Measurements from ENCODE around the gene COG5.

COG5 gene

DNA sequence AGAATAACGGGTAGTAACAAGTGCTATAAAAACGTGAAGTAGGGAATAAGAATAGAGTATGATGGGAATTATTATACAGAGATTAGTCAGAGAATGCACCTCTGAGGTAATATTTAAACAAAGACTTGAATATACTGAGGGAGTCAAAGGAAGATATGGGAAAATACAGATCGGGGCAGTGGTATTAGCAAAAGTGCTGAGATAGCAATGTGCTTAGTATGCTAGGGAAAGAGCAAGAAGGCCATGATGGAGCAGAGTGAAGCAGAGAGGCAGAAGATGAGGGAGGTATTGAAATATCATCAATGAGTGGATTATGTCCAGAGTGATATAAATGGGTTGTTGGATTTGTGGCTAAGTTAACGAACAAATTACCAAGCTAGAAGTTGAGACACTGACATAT, 190.4 kb downstream of the COG5 start:
- WGBS (ENCODE audit: extremely low coverage, insufficient coverage, insufficient read length) = no CpG with 5 or more reads among the region's 4 CpGs
- H2BK5ac ChIP-seq (ENCODE audit: low read depth, low read length, poor library complexity) = no peak overlapping the region
- H3K79me1 ChIP-seq (ENCODE audit: low read length) = no peaks in the 10 kb centered on the region
- H3K27me3 ChIP-seq (ENCODE audit: insufficient read depth, low read length) = no peaks in the 10 kb centered on the region
- no peak overlapping the region for H3K14ac ChIP-seq (ENCODE audit: low read length)
- no peak overlapping the region for H2BK12ac ChIP-seq (ENCODE audit: low read length)
- no peak overlapping the region for H2BK120ac ChIP-seq (ENCODE audit: insufficient read depth, low read length, poor library complexity)
- no peak overlapping the region for H2AFZ ChIP-seq (ENCODE audit: insufficient read depth, low read length, poor library complexity)
- H4K8ac ChIP-seq (ENCODE audit: low read depth, low read length) = no peak overlapping the region
- H3K27ac ChIP-seq (ENCODE audit: low read depth, low read length) = no peak overlapping the region
- H3K23ac ChIP-seq (ENCODE audit: low read length) = no peak overlapping the region
- H3K9ac ChIP-seq (ENCODE audit: low read length) = no peak overlapping the region
- no peaks in the 10 kb centered on the region for H3K9me3 ChIP-seq (ENCODE audit: insufficient read depth, low read depth, low read length)
- no peak overlapping the region for H3K4me2 ChIP-seq (ENCODE audit: low read length)
- no peak overlapping the region for H4K12ac ChIP-seq (ENCODE audit: low read depth, low read length)
- no peaks in the 10 kb centered on the region for H3K36me3 ChIP-seq (ENCODE audit: control insufficient read depth in 1 of 2, insufficient read depth in 2 of 2, low read length in 2 of 2)
- no peaks in the 10 kb centered on the region for H3K4me1 ChIP-seq (ENCODE audit: control insufficient read depth in 1 of 2, insufficient read depth in 2 of 2, low read length in 2 of 2)
- H4K91ac ChIP-seq (ENCODE audit: low read depth, low read length) = no peak overlapping the region
- no peak overlapping the region for H3K4me3 ChIP-seq (ENCODE audit: low read depth, low read length)
- no peak overlapping the region for H2AK5ac ChIP-seq (ENCODE audit: low read length)
- no peak for DNase-seq
- no peaks in the 10 kb centered on the region for H3K79me2 ChIP-seq (ENCODE audit: control insufficient read depth, insufficient read depth, low read length, poor library complexity)
- H3K18ac ChIP-seq (ENCODE audit: low read length) = no peak overlapping the region
- no peak overlapping the region for H3K4ac ChIP-seq (ENCODE audit: low read depth, low read length)

DNA sequence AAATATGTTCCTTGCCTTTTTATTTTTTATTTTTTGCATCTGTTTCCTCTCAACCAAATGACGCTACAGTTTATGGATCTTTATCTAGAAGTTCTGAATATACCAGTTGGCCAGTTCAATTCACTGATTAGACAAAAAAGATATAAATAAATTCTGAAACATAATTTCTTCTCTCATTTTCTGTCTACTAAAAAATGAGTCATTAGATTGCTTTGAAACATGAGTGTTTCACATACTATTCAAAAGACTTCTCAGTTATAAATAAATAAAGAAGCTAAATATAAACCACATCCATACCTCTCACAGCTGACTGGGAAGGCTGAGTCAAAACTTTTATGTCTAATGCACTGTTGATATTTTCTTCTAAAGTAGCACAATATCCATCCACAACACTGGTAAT, 191.4 kb downstream of the COG5 start:
- H3K79me1 ChIP-seq (ENCODE audit: low read length) = no peaks in the 10 kb centered on the region
- H3K4me2 ChIP-seq (ENCODE audit: low read length) = no peak overlapping the region
- no peak overlapping the region for H4K91ac ChIP-seq (ENCODE audit: low read depth, low read length)
- no peak overlapping the region for H2AK5ac ChIP-seq (ENCODE audit: low read length)
- H3K36me3 ChIP-seq (ENCODE audit: control insufficient read depth in 1 of 2, insufficient read depth in 2 of 2, low read length in 2 of 2) = no peaks in the 10 kb centered on the region
- no peak overlapping the region for H2BK120ac ChIP-seq (ENCODE audit: insufficient read depth, low read length, poor library complexity)
- no peak overlapping the region for H3K27ac ChIP-seq (ENCODE audit: low read depth, low read length)
- no peak overlapping the region for H2BK12ac ChIP-seq (ENCODE audit: low read length)
- no peak overlapping the region for H3K4ac ChIP-seq (ENCODE audit: low read depth, low read length)
- H3K4me3 ChIP-seq (ENCODE audit: low read depth, low read length) = no peak overlapping the region
- H3K79me2 ChIP-seq (ENCODE audit: control insufficient read depth, insufficient read depth, low read length, poor library complexity) = no peaks in the 10 kb centered on the region
- no peaks in the 10 kb centered on the region for H3K4me1 ChIP-seq (ENCODE audit: control insufficient read depth in 1 of 2, insufficient read depth in 2 of 2, low read length in 2 of 2)
- H2AFZ ChIP-seq (ENCODE audit: insufficient read depth, low read length, poor library complexity) = no peak overlapping the region
- H3K23ac ChIP-seq (ENCODE audit: low read length) = no peak overlapping the region
- no peaks in the 10 kb centered on the region for H3K9me3 ChIP-seq (ENCODE audit: insufficient read depth, low read depth, low read length)
- no peak overlapping the region for H3K9ac ChIP-seq (ENCODE audit: low read length)
- no peak overlapping the region for H4K12ac ChIP-seq (ENCODE audit: low read depth, low read length)
- H3K27me3 ChIP-seq (ENCODE audit: insufficient read depth, low read length) = no peaks in the 10 kb centered on the region
- no CpG with 5 or more reads among the region's 1 CpG for whole genome bisulfite sequencing (ENCODE audit: extremely low coverage, insufficient coverage, insufficient read length)
- H3K18ac ChIP-seq (ENCODE audit: low read length) = no peak overlapping the region
- H3K14ac ChIP-seq (ENCODE audit: low read length) = no peak overlapping the region
- H4K8ac ChIP-seq (ENCODE audit: low read depth, low read length) = no peak overlapping the region
- no peak overlapping the region for H2BK5ac ChIP-seq (ENCODE audit: low read depth, low read length, poor library complexity)
- DNase-seq = no peak

DNA sequence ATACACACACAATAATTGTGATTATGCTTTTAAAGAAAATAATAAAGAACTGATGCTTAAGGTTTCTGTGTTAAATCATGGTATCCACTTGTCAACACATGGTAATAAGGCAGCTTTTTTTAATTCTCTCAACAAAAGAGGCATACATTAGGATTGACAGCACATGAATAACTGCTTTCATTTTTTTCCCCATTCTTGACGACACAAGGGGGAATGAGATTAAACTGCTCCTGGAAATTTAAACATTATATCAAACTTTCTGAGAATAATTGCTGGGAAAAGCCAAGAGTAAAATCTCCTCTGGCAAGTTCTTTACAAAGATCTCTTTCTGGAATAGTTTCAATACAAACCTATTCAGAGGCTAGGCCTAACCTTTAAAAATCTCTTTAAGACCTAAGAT, 192.9 kb downstream of the COG5 start:
- Histone ChIP-seq H2AFZ (ENCODE audit: insufficient read depth, low read length, poor library complexity) (no peak overlapping the region), H4K12ac (ENCODE audit: low read depth, low read length) (no peak overlapping the region), H3K23ac (ENCODE audit: low read length) (no peak overlapping the region), H3K36me3 (ENCODE audit: control insufficient read depth in 1 of 2, insufficient read depth in 2 of 2, low read length in 2 of 2) (no peaks in the 10 kb centered on the region), H3K4me3 (ENCODE audit: low read depth, low read length) (no peak overlapping the region), H3K14ac (ENCODE audit: low read length) (no peak overlapping the region), H3K9ac (ENCODE audit: low read length) (no peak overlapping the region), H3K4me2 (ENCODE audit: low read length) (no peak overlapping the region), H2BK5ac (ENCODE audit: low read depth, low read length, poor library complexity) (no peak overlapping the region), H3K27me3 (ENCODE audit: insufficient read depth, low read length) (no peaks in the 10 kb centered on the region), H3K18ac (ENCODE audit: low read length) (no peak overlapping the region), H2BK120ac (ENCODE audit: insufficient read depth, low read length, poor library complexity) (no peak overlapping the region), H3K4me1 (ENCODE audit: control insufficient read depth in 1 of 2, insufficient read depth in 2 of 2, low read length in 2 of 2) (no peaks in the 10 kb centered on the region), H3K4ac (ENCODE audit: low read depth, low read length) (no peak overlapping the region), H3K79me1 (ENCODE audit: low read length) (no peaks in the 10 kb centered on the region), H3K27ac (ENCODE audit: low read depth, low read length) (no peak overlapping the region), H4K8ac (ENCODE audit: low read depth, low read length) (no peak overlapping the region), H2BK12ac (ENCODE audit: low read length) (no peak overlapping the region), H3K9me3 (ENCODE audit: insufficient read depth, low read depth, low read length) (no peaks in the 10 kb centered on the region), H3K79me2 (ENCODE audit: control insufficient read depth, insufficient read depth, low read length, poor library complexity) (no peaks in the 10 kb centered on the region), H2AK5ac (ENCODE audit: low read length) (no peak overlapping the region), H4K91ac (ENCODE audit: low read depth, low read length) (no peak overlapping the region)
- WGBS (ENCODE audit: extremely low coverage, insufficient coverage, insufficient read length) = no CpG with 5 or more reads among the region's 1 CpG
- DNase-seq = no peak

- Histone ChIP-seq H3K9me3 (ENCODE audit: insufficient read depth, low read depth, low read length) (peaks cover 10% of the 10 kb centered on the region), H3K27me3 (ENCODE audit: insufficient read depth, low read length) (no peaks in the 10 kb centered on the region), H2BK5ac (ENCODE audit: low read depth, low read length, poor library complexity) (no peak overlapping the region), H2BK12ac (ENCODE audit: low read length) (no peak overlapping the region), H3K14ac (ENCODE audit: low read length) (no peak overlapping the region), H3K4me3 (ENCODE audit: low read depth, low read length) (no peak overlapping the region), H3K79me1 (ENCODE audit: low read length) (no peaks in the 10 kb centered on the region), H3K79me2 (ENCODE audit: control insufficient read depth, insufficient read depth, low read length, poor library complexity) (no peaks in the 10 kb centered on the region), H3K27ac (ENCODE audit: low read depth, low read length) (no peak overlapping the region), H3K9ac (ENCODE audit: low read length) (no peak overlapping the region), H3K36me3 (ENCODE audit: control insufficient read depth in 1 of 2, insufficient read depth in 2 of 2, low read length in 2 of 2) (peaks cover 10% of the 10 kb centered on the region in 2 experiments), H2BK120ac (ENCODE audit: insufficient read depth, low read length, poor library complexity) (no peak overlapping the region), H4K8ac (ENCODE audit: low read depth, low read length) (no peak overlapping the region), H3K4me2 (ENCODE audit: low read length) (no peak overlapping the region), H3K18ac (ENCODE audit: low read length) (no peak overlapping the region), H4K12ac (ENCODE audit: low read depth, low read length) (no peak overlapping the region), H4K91ac (ENCODE audit: low read depth, low read length) (no peak overlapping the region), H3K4me1 (ENCODE audit: control insufficient read depth in 1 of 2, insufficient read depth in 2 of 2, low read length in 2 of 2) (no peaks in the 10 kb centered on the region), H2AFZ (ENCODE audit: insufficient read depth, low read length, poor library complexity) (no peak overlapping the region), H3K4ac (ENCODE audit: low read depth, low read length) (no peak overlapping the region), H2AK5ac (ENCODE audit: low read length) (no peak overlapping the region), H3K23ac (ENCODE audit: low read length) (no peak overlapping the region)
- WGBS (ENCODE audit: extremely low coverage, insufficient coverage, insufficient read length) = no CpG with 5 or more reads among the region's 1 CpG
- DNase-seq = no peak
These were observed 198.9 kb downstream of the COG5 start for GRCh38 chr7:107364787-107365186.
